Erythroblast (primary cell): ENCODE data around the gene ANXA2R.

Experiments
- GATA1 ChIP-seq: IDR thresholded peaks from 2 replicates; pipeline ENCODE4 v1.6.1; 2011; ENCODE audit warnings: low read depth, mild to moderate bottlenecking, control low read depth, low read length, moderate library complexity
- POLR2A ChIP-seq: IDR thresholded peaks from 2 replicates; pipeline ENCODE4 v1.6.1; 2011; ENCODE audit warnings: mild to moderate bottlenecking, low read length

- TF ChIP-seq POLR2A (no peak), GATA1 (no peak)
Measured at GRCh38 chr5:43036856-43037635, 3.1 kb downstream of the ANXA2R start.
